LHCN-M2 (cell line): ENCODE data around the gene SUPT3H. TPM values are rescaled to one million over a fixed set of nuclear protein-coding genes. Genes with fewer than 3 reads are reported as not detected.

Experiments
- DNase-seq: peaks from one replicate; pipeline ENCODE4 v3.0.0-alpha.2; 2012; ENCODE audit warnings: low read depth
- total RNA-seq: library from RNA; depleted of rRNA; stranded (reverse); fragments of >200 nt; gene quantifications from 2 replicates; pipeline ENCODE4 v1.2.3, GENCODE V29; 2014

The SUPT3H gene
- total RNA-seq, 1 experiment from 2014 or later: 6.4 TPM

- DNase-seq: peak; percentile 31
These were observed 10.6 kb upstream of the SUPT3H start for GRCh38 chr6:45388328-45388727.

- peak; percentile 68 for DNase-seq
These were observed 9.5 kb upstream of the SUPT3H start for GRCh38 chr6:45387236-45387635.

- DNase-seq: no peak
These were observed 8.8 kb upstream of the SUPT3H start for GRCh38 chr6:45386501-45386900.

- no peak for DNase-seq
These were observed 4.7 kb upstream of the SUPT3H start for GRCh38 chr6:45382391-45382790.

- DNase-seq: no peak
These were observed 696 bp upstream of the SUPT3H start for GRCh38 chr6:45378334-45378926.

- no peak for DNase-seq
These were observed 636 bp downstream of the SUPT3H start for GRCh38 chr6:45377043-45377553.

- DNase-seq: no peak
These were observed 1.3 kb downstream of the SUPT3H start for GRCh38 chr6:45376310-45377042.

GRCh38 chr6:45375449-45375848, 2.3 kb downstream of the SUPT3H start:
- no peak for DNase-seq

- no peak for DNase-seq
These were observed 5.7 kb downstream of the SUPT3H start for GRCh38 chr6:45371924-45372573.

- no peak for DNase-seq
These were observed 7.9 kb downstream of the SUPT3H start for GRCh38 chr6:45369870-45370269.

- no peak for DNase-seq
These were observed 9.7 kb downstream of the SUPT3H start for GRCh38 chr6:45367999-45368398.

- DNase-seq: no peak
These were observed 11.2 kb downstream of the SUPT3H start for GRCh38 chr6:45366534-45366933.

- DNase-seq: no peak
These were observed 12.7 kb downstream of the SUPT3H start for GRCh38 chr6:45365036-45365435.

GRCh38 chr6:45364466-45364865, 13.3 kb downstream of the SUPT3H start:
- DNase-seq: no peak

GRCh38 chr6:45353654-45354053, 24.1 kb downstream of the SUPT3H start:
- no peak for DNase-seq

- no peak for DNase-seq
These were observed 26.1 kb downstream of the SUPT3H start for GRCh38 chr6:45351667-45352066.

- DNase-seq: no peak
These were observed 26.7 kb downstream of the SUPT3H start for GRCh38 chr6:45351076-45351475.

GRCh38 chr6:45350186-45350710, 27.5 kb downstream of the SUPT3H start:
- DNase-seq: peak; percentile 11

- DNase-seq: no peak
These were observed 32.8 kb downstream of the SUPT3H start for GRCh38 chr6:45344900-45345299.

GRCh38 chr6:45328523-45328922, 49.2 kb downstream of the SUPT3H start:
- DNase-seq: no peak

GRCh38 chr6:45327956-45328522, 49.7 kb downstream of the SUPT3H start, which contains the start of gene RUNX2:
Gene RUNX2, plus strand, starts transcription at chr6:45328330. Its CDS starts 397 bp downstream, at chr6:45328727.
- DNase-seq: peak; percentile 89
